DMS114 treated with DMSO at 0.1 percent for 48 hours (cell line): ENCODE measurements around the gene ZRANB3.

Source experiments
- DNase-seq: peaks from one replicate; lab custom pipeline; 2025; ENCODE audit not compliant: unreplicated experiment; lab: John Stamatoyannopoulos, UW

The ZRANB3 gene

GRCh38 chr2:135256531-135257260, 274.3 kb downstream of the ZRANB3 start:
- no peak for DNase-seq

DNA sequence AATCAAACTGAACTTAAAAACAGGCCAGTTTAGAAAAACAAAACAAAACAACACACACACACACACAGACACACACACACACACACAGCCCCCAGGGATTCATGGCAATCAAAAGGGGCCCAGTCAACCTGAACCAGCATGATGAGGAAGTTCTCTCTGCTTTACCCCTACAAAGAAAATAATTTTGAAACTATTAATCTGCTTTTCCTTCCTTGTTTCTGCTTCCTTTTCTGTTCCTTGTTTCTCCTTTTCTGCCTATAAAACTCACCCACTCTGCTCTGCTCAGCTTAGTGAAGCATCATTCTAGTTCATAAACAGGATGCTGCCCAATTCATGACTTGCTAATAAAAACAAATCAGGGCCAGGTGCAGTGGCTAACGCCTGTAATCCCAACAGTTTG, 275.8 kb downstream of the ZRANB3 start:
- no peak for DNase-seq

- no peak for DNase-seq
Observed at GRCh38 chr2:135252805-135253458, 278.1 kb downstream of the ZRANB3 start.

- DNase-seq = no peak
Observed at GRCh38 chr2:135248611-135249010, 282.4 kb downstream of the ZRANB3 start.

DNA sequence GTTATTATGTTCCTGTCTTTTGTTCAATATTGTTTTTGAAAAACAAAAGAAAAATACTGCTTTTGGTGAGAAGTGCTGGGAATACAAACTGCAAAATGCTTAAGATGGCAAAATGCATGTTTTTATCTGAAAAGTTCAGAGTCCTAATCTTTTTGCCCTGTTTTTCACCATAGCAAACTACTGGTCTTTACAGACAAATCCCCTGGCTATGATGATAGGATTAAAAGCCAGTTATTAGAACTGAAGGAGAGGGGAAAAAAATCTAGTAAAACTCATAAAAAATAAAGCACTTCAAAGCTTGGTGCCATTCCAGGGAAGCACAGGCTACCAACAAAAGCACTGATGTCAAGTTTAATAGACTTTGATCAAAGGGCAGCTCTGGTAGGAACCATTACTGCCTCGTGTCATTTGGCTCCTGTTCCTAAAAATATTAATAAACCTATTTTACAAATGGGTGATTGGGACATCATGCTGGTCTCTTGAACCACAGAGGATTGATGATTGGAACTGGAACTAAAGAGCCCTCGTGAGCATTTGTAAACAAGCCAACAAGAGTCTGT, 284.2 kb downstream of the ZRANB3 start:
- DNase-seq = no peak

DNA sequence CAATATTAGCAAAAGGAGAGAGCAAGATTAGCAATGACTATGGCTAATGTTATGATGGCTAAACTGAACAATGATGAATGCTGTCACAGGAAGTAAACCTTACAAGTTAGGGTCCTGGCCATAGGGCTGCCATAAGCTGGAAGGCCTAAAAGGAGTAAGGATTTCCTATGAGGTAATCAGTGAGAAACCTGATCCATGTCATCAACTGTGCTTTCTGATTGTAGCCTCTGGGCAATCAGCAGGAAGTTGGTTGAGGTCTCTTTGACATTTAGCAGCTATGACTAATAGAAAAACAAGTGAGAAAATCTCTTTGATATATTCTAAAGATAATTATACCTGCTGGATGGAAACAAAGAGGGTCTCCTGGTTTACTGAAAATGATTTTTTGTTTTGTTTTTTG, 285.9 kb downstream of the ZRANB3 start:
- no peak for DNase-seq

GRCh38 chr2:135238651-135239050, 292.4 kb downstream of the ZRANB3 start:
- no peak for DNase-seq

DNA sequence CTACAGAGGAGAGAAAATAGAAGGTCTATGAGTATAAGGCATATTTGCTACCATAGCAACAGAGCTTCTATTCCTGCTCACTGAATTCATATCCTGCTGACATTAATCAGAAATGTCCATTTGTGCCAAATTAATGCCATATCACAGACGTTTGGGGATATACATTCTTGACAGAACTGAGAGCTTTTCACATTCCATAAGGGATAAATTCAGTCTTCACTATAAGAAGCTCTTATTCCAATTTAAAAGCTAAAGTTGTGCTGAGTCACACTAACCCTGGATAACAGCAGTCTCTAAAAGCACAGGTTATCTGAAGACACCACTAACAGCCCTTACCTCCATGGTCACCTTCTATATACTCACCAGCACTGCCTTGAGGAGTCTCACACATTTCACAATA, 300.9 kb downstream of the ZRANB3 start:
- no peak for DNase-seq

GRCh38 chr2:135227386-135227785, 303.6 kb downstream of the ZRANB3 start:
- no peak for DNase-seq

- no peak for DNase-seq
Observed at GRCh38 chr2:135226961-135227360, 304.1 kb downstream of the ZRANB3 start.

- DNase-seq = no peak
Observed at GRCh38 chr2:135225781-135226180, 305.2 kb downstream of the ZRANB3 start.

DNA sequence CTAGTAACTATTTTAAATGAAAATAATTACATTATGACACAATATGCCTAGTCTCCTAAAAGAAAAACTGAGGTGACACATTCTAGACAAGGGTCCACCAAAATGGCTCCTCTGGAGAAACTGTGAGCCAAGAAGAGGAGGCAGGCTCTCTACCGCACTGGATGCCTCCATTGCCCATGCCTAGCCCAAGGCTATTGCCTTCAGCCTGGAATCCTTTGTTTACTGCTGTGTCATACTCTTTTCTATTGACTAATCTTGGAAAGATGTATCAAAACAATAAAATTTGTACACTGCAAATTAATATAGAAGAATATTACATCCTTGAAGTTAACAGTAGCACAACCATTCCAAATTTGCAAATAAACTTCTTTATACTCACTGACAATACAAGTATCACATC, 311.8 kb downstream of the ZRANB3 start:
- no peak for DNase-seq

- DNase-seq = no peak
Observed at GRCh38 chr2:135218426-135218825, 312.6 kb downstream of the ZRANB3 start.

- no peak for DNase-seq
Observed at GRCh38 chr2:135212757-135213156, 318.3 kb downstream of the ZRANB3 start.

DNA sequence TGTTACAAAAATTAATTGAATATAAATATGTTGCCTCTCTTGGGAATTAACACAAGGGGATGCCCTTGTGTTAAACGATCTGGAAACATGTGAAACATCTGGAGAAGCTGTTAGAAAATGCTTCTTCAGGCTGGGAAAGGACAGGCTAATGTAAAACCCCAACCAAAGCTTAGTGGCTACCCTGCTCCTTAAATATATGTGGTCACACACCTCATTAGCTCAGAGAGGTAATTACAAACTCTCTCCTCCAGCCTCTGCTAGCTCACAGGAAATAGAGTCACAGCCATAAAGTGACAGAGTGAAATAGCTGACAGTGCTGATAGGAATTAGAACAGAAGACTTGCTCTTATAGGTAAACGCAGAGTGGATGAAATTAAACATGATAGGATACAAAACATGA, 323.0 kb downstream of the ZRANB3 start:
- no peak for DNase-seq

- DNase-seq = no peak
Observed at GRCh38 chr2:135203944-135204343, 327.1 kb downstream of the ZRANB3 start.

- DNase-seq = no peak
Observed at GRCh38 chr2:135202751-135203150, 328.3 kb downstream of the ZRANB3 start.

DNA sequence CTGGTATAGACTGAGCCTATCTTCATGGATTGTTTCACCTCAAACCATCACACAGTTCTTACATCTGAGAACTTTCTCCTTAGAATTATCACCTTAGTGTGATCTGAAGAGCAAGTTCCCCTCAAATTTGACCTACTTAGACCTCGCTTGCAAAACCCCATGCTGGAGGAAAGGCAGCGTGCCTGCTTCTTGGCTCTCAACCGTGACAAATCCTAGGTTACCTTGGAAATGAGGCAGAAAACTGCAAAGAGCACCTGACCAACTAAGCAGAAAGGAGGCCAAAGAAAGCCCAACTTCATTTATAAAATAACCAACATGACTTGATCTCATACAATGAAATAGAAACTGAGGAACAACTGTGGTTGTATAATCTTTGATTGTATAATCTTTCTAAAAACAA, 332.5 kb downstream of the ZRANB3 start:
- no peak for DNase-seq

- DNase-seq = no peak
Observed at GRCh38 chr2:135190799-135191198, 340.2 kb downstream of the ZRANB3 start.

GRCh38 chr2:135189148-135189547, 341.9 kb downstream of the ZRANB3 start:
- DNase-seq = no peak

DNA sequence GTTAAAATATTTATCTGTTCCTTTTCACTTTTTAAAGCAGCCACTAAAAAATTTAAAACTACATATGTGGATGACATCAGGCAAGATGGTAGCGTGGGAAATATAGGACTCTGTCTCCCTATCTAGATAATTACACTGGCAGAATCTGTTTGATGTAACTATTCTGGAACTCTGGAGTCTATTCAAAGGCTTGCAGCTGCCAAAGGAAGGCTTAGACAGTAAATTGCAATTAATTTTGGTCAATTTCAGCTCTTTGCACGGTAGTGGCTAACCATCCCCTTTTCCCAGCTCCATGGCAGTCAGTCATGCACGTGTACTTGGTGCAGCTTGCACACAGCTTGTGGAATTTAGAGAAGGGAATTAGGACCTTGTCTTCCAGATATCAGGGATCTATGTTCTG, 343.7 kb downstream of the ZRANB3 start:
- DNase-seq = no peak

GRCh38 chr2:135186054-135186453, 345.0 kb downstream of the ZRANB3 start:
- no peak for DNase-seq
